Smooth muscle cell (in vitro differentiated cells): ENCODE measurements around the gene INTS6L. TPM values are rescaled to one million over a fixed set of nuclear protein-coding genes. Genes with fewer than 3 reads are reported as not detected.

Experiments
- DNase-seq: peaks from one replicate; lab custom pipeline; 2025; ENCODE audit not compliant: unreplicated experiment; lab: John Stamatoyannopoulos, UW
- H2AFZ ChIP-seq: fragments of 200-600 bp; sonication (generic); 2 replicates; pipeline ENCODE4 v1.6.0; 2016; ENCODE audit warnings: antibody characterized with exemption, low read depth, mild to moderate bottlenecking
- H3F3A ChIP-seq: fragments of 200-600 bp; sonication (generic); 2 replicates; pipeline ENCODE4 v1.6.0; 2017; ENCODE audit warnings: antibody characterized with exemption, low read depth
- H3K27ac ChIP-seq: fragments of 200-600 bp; sonication (generic); 2 replicates; pipeline ENCODE4 v1.5.1; 2016; ENCODE audit warnings: low read depth, mild to moderate bottlenecking
- H3K27me3 ChIP-seq: fragments of 200-600 bp; sonication (generic); 2 replicates; pipeline ENCODE4 v1.6.1; 2016; ENCODE audit warnings: low read depth, mild to moderate bottlenecking
- H3K36me3 ChIP-seq: fragments of 200-600 bp; sonication (generic); 2 replicates; pipeline ENCODE4 v1.5.1; 2016; ENCODE audit warnings: low read depth
- H3K4me1 ChIP-seq: fragments of 200-600 bp; sonication (generic); 2 replicates; pipeline ENCODE4 v1.5.1; 2016; ENCODE audit warnings: low read depth
- H3K4me2 ChIP-seq: fragments of 200-600 bp; sonication (generic); 2 replicates; pipeline ENCODE4 v1.6.0; 2016; ENCODE audit warnings: mild to moderate bottlenecking
- H3K4me3 ChIP-seq: fragments of 200-600 bp; sonication (generic); 2 replicates; pipeline ENCODE4 v1.5.1; 2016; ENCODE audit warnings: mild to moderate bottlenecking
- H3K79me2 ChIP-seq: fragments of 200-600 bp; sonication (generic); 2 replicates; pipeline ENCODE4 v1.6.0; 2016; ENCODE audit warnings: low read depth, mild to moderate bottlenecking
- H3K9ac ChIP-seq: fragments of 200-600 bp; sonication (generic); 2 replicates; pipeline ENCODE4 v1.6.0; 2016; ENCODE audit warnings: low read depth
- H3K9me3 ChIP-seq: fragments of 200-600 bp; sonication (generic); replicated peaks from 2 replicates; pipeline ENCODE4 v1.5.1; 2016; ENCODE audit warnings: low read depth
- H4K20me1 ChIP-seq: fragments of 200-600 bp; sonication (generic); 2 replicates; pipeline ENCODE4 v1.6.0; 2016; ENCODE audit warnings: low read depth
- CTCF ChIP-seq: fragments of 200-600 bp; sonication (generic); IDR thresholded peaks from 2 replicates; pipeline ENCODE4 v1.5.1; 2017; ENCODE audit warnings: borderline replicate concordance, mild to moderate bottlenecking, antibody characterized with exemption; ENCODE audit not compliant: insufficient read depth, poor library complexity, severe bottlenecking
- WGBS: methylation state at CpG from one replicate; pipeline ENCODE4 v1.1.7; 2016; ENCODE audit warnings: low lambda C conversion rate; 5-methylcytosine and 5-hydroxymethylcytosine counted together
- polyA plus RNA-seq: library from polyadenylated mRNA; unstranded; fragments of >200 nt; fragmentation: Nextera tagmentation; extraction: Ambion mirVana; gene quantifications from 2 replicates; pipeline ENCODE4 v1.2.1, GENCODE V29; 2016
- total RNA-seq: library from RNA; depleted of rRNA; stranded (reverse); fragments of >200 nt; gene quantifications from 2 replicates; pipeline ENCODE4 v1.2.3, GENCODE V29; 2014

INTS6L gene
- total and polyA plus RNA-seq, 2 experiments from 2014 or later, result 4.9 to 20.5 TPM

GRCh38 chrX:135490979-135491514 is 29.4 kb upstream of the INTS6L start:
- no peak overlapping the region for H3K4me3 ChIP-seq
- H3K27me3 ChIP-seq, result no peaks in the 10 kb centered on the region
- H3K36me3 ChIP-seq, result no peaks in the 10 kb centered on the region
- H3K4me2 ChIP-seq, result no peak overlapping the region
- H2AFZ ChIP-seq, result no peak overlapping the region
- H3F3A ChIP-seq, result no peaks in the 10 kb centered on the region
- H3K9ac ChIP-seq, result no peak overlapping the region
- TF ChIP-seq CTCF, result no peak
- no peaks in the 10 kb centered on the region for H3K9me3 ChIP-seq
- no peaks in the 10 kb centered on the region for H4K20me1 ChIP-seq
- H3K79me2 ChIP-seq, result no peaks in the 10 kb centered on the region
- no peak for DNase-seq
- H3K4me1 ChIP-seq, result no peaks in the 10 kb centered on the region
- no peak overlapping the region for H3K27ac ChIP-seq
- WGBS, result 57% methylated on average over 4 of the region's 4 CpGs

- Histone ChIP-seq H3K4me2 (no peak overlapping the region), H3K27me3 (no peaks in the 10 kb centered on the region), H2AFZ (no peak overlapping the region), H3K27ac (no peak overlapping the region), H3K36me3 (no peaks in the 10 kb centered on the region), H3K9me3 (no peaks in the 10 kb centered on the region), H3K4me1 (no peaks in the 10 kb centered on the region), H4K20me1 (no peaks in the 10 kb centered on the region), H3K9ac (no peak overlapping the region), H3F3A (no peaks in the 10 kb centered on the region), H3K4me3 (no peak overlapping the region), H3K79me2 (no peaks in the 10 kb centered on the region)
- WGBS, result 85% methylated on average over 6 of the region's 6 CpGs
- TF ChIP-seq CTCF, result no peak
- no peak for DNase-seq
Measured at GRCh38 chrX:135494453-135494852, 26.0 kb upstream of the INTS6L start.

GRCh38 chrX:135497736-135498135 is 22.7 kb upstream of the INTS6L start:
- WGBS, result 58% methylated on average over 5 of the region's 5 CpGs
- Histone ChIP-seq H3K9ac (no peak overlapping the region), H4K20me1 (no peaks in the 10 kb centered on the region), H3K4me1 (no peaks in the 10 kb centered on the region), H3K9me3 (no peaks in the 10 kb centered on the region), H3K79me2 (no peaks in the 10 kb centered on the region), H3K27me3 (no peaks in the 10 kb centered on the region), H3F3A (no peaks in the 10 kb centered on the region), H3K4me2 (no peak overlapping the region), H2AFZ (no peak overlapping the region), H3K27ac (no peak overlapping the region), H3K4me3 (no peak overlapping the region), H3K36me3 (no peaks in the 10 kb centered on the region)
- no peak for DNase-seq
- no peak for TF ChIP-seq CTCF

GRCh38 chrX:135498236-135498635 is 22.2 kb upstream of the INTS6L start:
- no peaks in the 10 kb centered on the region for H3K36me3 ChIP-seq
- H3K9me3 ChIP-seq, result no peaks in the 10 kb centered on the region
- H3K4me1 ChIP-seq, result no peaks in the 10 kb centered on the region
- no peak overlapping the region for H3K4me2 ChIP-seq
- no peak overlapping the region for H2AFZ ChIP-seq
- no peak for DNase-seq
- H3K27me3 ChIP-seq, result no peaks in the 10 kb centered on the region
- no peaks in the 10 kb centered on the region for H3K79me2 ChIP-seq
- H3K27ac ChIP-seq, result no peak overlapping the region
- H3K9ac ChIP-seq, result no peak overlapping the region
- no peaks in the 10 kb centered on the region for H3F3A ChIP-seq
- no peak overlapping the region for H3K4me3 ChIP-seq
- H4K20me1 ChIP-seq, result no peaks in the 10 kb centered on the region
- TF ChIP-seq CTCF, result no peak
- 78% methylated on average over 2 of the region's 2 CpGs for WGBS
